Endothelial cell (in vitro differentiated cells): ENCODE measurements around the gene RAB5IF. TPM values are rescaled to one million over a fixed set of nuclear protein-coding genes. Genes with fewer than 3 reads are reported as not detected.

Experiments used
- DNase-seq: peaks from one replicate; pipeline ENCODE4 v3.0.0; 2021; ENCODE audit warnings: low spot score
- H3K27ac Mint-ChIP-seq: one replicate; pipeline ENCODE4 v1.8.0; 2021; ENCODE audit warnings: mixed read lengths, inconsistent platforms; ENCODE audit not compliant: unreplicated experiment
- H3K27me3 Mint-ChIP-seq: one replicate; pipeline ENCODE4 v1.8.0; 2021; ENCODE audit warnings: mild to moderate bottlenecking, moderate library complexity, mixed read lengths, inconsistent platforms; ENCODE audit not compliant: unreplicated experiment
- H3K36me3 Mint-ChIP-seq: one replicate; pipeline ENCODE4 v1.8.0; 2021; ENCODE audit warnings: mild to moderate bottlenecking, low read depth, mixed read lengths, inconsistent platforms; ENCODE audit not compliant: unreplicated experiment
- H3K4me1 Mint-ChIP-seq: one replicate; pipeline ENCODE4 v1.8.0; 2021; ENCODE audit warnings: mild to moderate bottlenecking, mixed read lengths, inconsistent platforms; ENCODE audit not compliant: unreplicated experiment
- H3K4me3 Mint-ChIP-seq: one replicate; pipeline ENCODE4 v1.8.0; 2021; ENCODE audit warnings: mild to moderate bottlenecking, mixed read lengths, inconsistent platforms; ENCODE audit not compliant: unreplicated experiment
- H3K9me3 Mint-ChIP-seq: one replicate; pipeline ENCODE4 v1.8.0; 2021; ENCODE audit warnings: mixed read lengths, inconsistent platforms; ENCODE audit not compliant: unreplicated experiment
- total RNA-seq: library from RNA; stranded (reverse); fragmentation: NEBNext Ultra II Directional; extraction: Animal tissue kit (Norgen Biotek cat#: 25700); gene quantifications from one replicate; pipeline ENCODE4 v1.2.1, GENCODE V29; 2021; ENCODE audit not compliant: unreplicated experiment
- TF ChIP-seq, protein P1 (sequence below): fragments of 200-600 bp; sonication (generic); IDR thresholded peaks from one replicate; pipeline ENCODE4 v1.5.0; 2021; ENCODE audit warnings: antibody characterized with exemption; ENCODE audit not compliant: unreplicated experiment

The RAB5IF gene
- total RNA-seq, 1 donor from 2014 or later, result 112 TPM

DNA sequence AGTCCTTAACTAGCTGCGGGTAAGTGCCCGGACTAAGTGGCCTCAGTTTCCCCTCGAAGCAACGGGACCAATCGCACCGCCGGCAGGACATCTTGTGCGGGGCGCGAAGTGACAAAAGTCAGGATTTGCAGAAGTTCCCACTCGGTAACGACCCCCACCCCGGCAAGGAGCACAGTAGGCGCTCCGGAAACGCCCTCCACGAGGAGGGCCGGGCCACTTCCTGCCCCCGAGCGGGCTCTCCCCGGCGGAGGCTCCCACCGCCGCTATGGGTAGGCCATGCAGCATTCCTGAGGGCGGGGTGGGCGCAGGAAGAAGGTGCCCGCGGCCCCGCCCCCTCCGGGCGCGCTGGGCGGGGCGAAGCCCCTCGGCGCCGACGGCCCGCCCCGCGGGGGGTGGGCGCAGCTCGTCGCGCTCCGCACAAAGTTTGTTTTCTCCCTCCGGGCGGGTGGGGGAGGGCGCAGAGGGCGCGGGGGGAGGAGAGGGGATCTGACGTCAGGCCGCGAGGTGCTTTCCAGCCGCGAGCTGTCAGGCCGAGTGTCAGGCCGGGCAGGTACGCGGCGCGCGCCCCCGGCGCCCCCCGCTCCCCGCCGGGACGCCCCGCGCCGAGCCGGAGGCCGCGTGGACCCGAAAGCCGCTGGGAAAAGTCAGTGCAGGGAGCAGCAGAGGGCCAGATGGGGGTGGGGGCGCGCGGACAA, 32.3 kb upstream of the RAB5IF start, which contains the start of gene TGIF2:
TSS of gene TGIF2 (plus strand) at position 495 of the 695 bp plus-strand sequence. CDS start 5,178 bp downstream, outside the sequence.
- H3K27me3 Mint-ChIP-seq, result peaks cover 18% of the 10 kb centered on the region
- peak; percentile 96 for DNase-seq
- H3K4me1 Mint-ChIP-seq, result peaks cover 25% of the 10 kb centered on the region
- peaks cover 4% of the 10 kb centered on the region for H3K36me3 Mint-ChIP-seq
- H3K9me3 Mint-ChIP-seq, result no peaks in the 10 kb centered on the region
- peak within 1 kb of the TSS; percentile 98 for H3K4me3 Mint-ChIP-seq
- TF ChIP-seq, protein P1, sequence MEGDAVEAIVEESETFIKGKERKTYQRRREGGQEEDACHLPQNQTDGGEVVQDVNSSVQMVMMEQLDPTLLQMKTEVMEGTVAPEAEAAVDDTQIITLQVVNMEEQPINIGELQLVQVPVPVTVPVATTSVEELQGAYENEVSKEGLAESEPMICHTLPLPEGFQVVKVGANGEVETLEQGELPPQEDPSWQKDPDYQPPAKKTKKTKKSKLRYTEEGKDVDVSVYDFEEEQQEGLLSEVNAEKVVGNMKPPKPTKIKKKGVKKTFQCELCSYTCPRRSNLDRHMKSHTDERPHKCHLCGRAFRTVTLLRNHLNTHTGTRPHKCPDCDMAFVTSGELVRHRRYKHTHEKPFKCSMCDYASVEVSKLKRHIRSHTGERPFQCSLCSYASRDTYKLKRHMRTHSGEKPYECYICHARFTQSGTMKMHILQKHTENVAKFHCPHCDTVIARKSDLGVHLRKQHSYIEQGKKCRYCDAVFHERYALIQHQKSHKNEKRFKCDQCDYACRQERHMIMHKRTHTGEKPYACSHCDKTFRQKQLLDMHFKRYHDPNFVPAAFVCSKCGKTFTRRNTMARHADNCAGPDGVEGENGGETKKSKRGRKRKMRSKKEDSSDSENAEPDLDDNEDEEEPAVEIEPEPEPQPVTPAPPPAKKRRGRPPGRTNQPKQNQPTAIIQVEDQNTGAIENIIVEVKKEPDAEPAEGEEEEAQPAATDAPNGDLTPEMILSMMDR, result no peak
- peak within 1 kb of the TSS; percentile 97 for H3K27ac Mint-ChIP-seq

DNA sequence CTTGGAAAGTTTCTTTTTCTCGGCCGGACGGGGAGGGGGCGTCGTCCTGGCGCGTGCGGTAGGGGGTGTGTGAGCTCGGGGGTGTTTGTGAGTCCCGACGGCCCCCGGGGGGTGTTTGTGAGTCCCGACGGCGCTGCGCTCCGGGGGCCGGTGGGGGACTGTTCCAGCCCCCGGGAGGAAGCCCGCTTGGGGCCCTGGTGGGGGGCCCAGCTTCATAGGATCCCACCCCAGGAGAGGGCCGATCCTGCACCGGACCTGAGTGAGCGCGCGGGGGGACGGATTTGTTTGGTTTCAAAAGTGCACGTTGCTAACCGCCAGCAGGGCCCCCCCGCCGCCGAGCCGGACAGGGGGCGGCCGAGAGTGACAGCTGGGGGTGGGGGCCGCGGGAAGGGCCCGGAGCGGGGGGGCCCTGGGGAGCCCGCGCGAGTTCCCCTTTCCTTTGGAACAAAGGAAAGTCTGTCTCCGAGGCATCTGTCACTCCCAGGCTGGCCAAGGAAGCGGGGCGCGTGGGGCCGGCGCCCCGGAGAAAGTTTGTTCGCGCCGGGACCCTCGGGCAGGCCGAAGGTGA, 31.7 kb upstream of the RAB5IF start:
- H3K4me1 Mint-ChIP-seq, result peaks cover 25% of the 10 kb centered on the region

DNA sequence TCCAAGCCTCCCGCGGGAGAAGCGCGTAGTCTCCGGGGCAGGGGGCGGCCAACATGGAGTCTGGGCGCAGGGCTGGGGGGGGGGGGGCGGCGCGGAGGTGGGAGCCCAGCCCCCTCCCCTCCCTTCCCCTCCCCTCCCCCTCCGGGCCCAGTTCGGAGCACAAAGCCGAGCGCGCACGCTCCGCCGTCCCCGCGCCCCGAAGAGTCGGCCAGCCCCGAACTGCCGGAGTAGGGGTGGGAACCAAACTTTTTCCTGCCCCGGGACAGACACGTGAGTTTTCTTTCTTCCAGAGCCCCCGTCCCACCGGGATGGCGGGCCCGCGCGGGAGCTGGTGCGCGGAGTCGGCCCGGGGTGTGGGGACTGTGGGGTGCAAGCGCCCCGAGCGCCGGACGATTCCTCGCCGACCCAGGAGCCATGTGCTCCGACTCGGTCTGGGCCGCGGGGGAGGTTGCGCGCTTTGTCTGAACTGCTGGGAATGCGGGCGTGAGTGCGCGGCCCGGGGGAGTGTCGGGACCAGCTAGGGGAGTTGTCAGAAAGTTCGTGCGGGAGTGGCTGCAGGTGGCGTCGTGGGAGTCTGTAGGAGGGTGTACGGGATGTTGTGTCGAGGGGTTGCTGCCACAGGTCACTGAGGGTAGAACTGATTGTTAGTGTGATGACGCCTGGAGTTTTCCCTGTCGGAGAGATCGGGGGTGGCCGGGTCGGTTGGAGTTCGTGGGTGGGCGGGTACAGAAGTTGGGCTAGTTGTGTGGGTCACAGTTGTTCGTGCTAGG, 31.0 kb upstream of the RAB5IF start:
- H3K27ac Mint-ChIP-seq, result peak overlapping the region; percentile 91
- peaks cover 20% of the 10 kb centered on the region for H3K27me3 Mint-ChIP-seq
- peaks cover 25% of the 10 kb centered on the region for H3K4me1 Mint-ChIP-seq
- H3K9me3 Mint-ChIP-seq, result no peaks in the 10 kb centered on the region
- TF ChIP-seq, protein P1, result no peak
- peak; percentile 52 for DNase-seq
- peak overlapping the region; percentile 98 for H3K4me3 Mint-ChIP-seq
- H3K36me3 Mint-ChIP-seq, result peaks cover 8% of the 10 kb centered on the region

More for the DNA sequence above, 31.7 kb upstream of the RAB5IF start:
- H3K27me3 Mint-ChIP-seq, result peaks cover 18% of the 10 kb centered on the region
- peak overlapping the region; percentile 82 for H3K4me3 Mint-ChIP-seq
- no peaks in the 10 kb centered on the region for H3K9me3 Mint-ChIP-seq
- TF ChIP-seq, protein P1, result no peak
- peaks cover 4% of the 10 kb centered on the region for H3K36me3 Mint-ChIP-seq
- H3K27ac Mint-ChIP-seq, result no peak overlapping the region
- DNase-seq, result peak; percentile 37

DNA sequence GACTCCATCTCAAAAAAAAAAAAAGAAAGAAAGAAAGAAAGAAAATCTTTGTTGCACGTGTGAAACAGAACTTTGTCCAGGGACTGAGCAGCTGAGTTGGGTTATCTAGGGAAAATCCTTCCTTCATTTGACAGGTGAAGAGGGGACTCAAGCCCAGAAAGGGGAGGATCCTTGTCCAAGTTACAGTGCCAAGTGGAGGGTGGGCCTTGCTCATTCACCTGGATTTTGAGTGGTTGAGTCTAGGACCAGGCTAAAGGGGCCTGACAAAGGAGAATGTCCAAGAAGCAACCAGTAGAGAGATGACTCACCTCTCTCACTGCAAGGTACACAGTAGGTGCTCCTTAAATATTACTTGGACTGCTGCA, 29.5 kb upstream of the RAB5IF start:
- Mint-ChIP-seq H3K4me1 (peaks cover 25% of the 10 kb centered on the region), H3K27ac (no peak overlapping the region), H3K36me3 (peaks cover 18% of the 10 kb centered on the region), H3K27me3 (peaks cover 17% of the 10 kb centered on the region), H3K4me3 (no peak overlapping the region), H3K9me3 (no peaks in the 10 kb centered on the region)
- DNase-seq, result no peak
- TF ChIP-seq, protein P1, result no peak
